Uterus (tissue), 2 donors: ENCODE measurements around the gene NCAM2.

Source experiments
- CTCF ChIP-seq, 4 experiments: fragments of 200-600 bp in 2 of 4; fragments of 450-650 bp in 2 of 4; sonication (generic) in 2 of 4; IDR thresholded peaks; one replicate each; pipeline ENCODE4 v1.5.1; 2016 to 2019; ENCODE audit warnings: antibody characterized with exemption in 4 of 4, mild to moderate bottlenecking in 2 of 4, moderate library complexity in 1 of 4
- POLR2A ChIP-seq, 2 donors: fragments of 450-650 bp; IDR thresholded peaks; one replicate each; pipeline ENCODE4 v1.6.1; 2016; ENCODE audit warnings: antibody characterized with exemption in 2 of 2, mild to moderate bottlenecking in 1 of 2, moderate library complexity in 1 of 2

GRCh38 chr21:21148514-21148913 lies 150.3 kb downstream of the NCAM2 start:
- TF ChIP-seq CTCF (IDR thresholded peaks at IDR 0.05) (no peak), POLR2A (IDR thresholded peaks at IDR 0.05) (no peak)
